ENCODE data around the gene CDRT4. TPM values are rescaled to one million over a fixed set of nuclear protein-coding genes. Genes with fewer than 3 reads are reported as not detected.
"Not testable (repeated sequence)": the region's sequence is repeated elsewhere in the genome, so short reads cannot be mapped to it uniquely, and the experiment has no call there.

CDRT4 gene
- total RNA-seq, 1 experiment from 2014 or later = 13.6 TPM

DNA sequence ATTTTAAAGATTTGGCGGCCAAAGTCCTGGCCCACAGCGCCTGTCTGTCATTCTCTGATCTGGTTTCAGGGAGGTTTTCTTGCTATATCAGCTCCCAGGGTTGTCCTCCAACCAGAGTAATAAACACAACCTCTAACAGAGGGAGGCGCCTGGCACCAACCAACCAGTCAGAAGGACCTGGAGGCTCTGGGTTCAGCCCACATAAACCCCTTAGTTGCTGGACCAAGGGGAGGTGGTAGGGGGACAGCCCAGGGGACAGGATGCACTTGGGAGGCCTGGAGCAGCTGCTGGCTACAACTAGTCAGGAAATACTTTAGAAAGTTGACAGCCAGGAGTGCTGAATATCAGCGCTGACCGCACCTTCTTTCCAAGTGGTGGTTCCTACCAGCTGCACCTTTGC is 41.7 kb upstream of the CDRT4 start:
- Histone ChIP-seq H3K27ac (ENCODE audit: low read length) (no peak overlapping the region), H4K20me1 (ENCODE audit: insufficient read depth, low read depth, low read length) (no peaks in the 10 kb centered on the region), H3K27me3 (ENCODE audit: low read length) (no peaks in the 10 kb centered on the region), H3K4me1 (ENCODE audit: low read length) (peaks cover 9% of the 10 kb centered on the region), H3K36me3 (ENCODE audit: insufficient read depth, low read length) (no peaks in the 10 kb centered on the region), H3K4me3 (ENCODE audit: low read length) (no peak overlapping the region), H2AFZ (ENCODE audit: low read length) (no peak overlapping the region), H3K79me2 (ENCODE audit: low read length) (no peaks in the 10 kb centered on the region), H3K9ac (ENCODE audit: low read length) (no peak overlapping the region), H3K9me2 (replicated peaks; ENCODE audit: insufficient read depth, low read length) (no peaks in the 10 kb centered on the region), H3K4me2 (ENCODE audit: low read depth, low read length, poor library complexity, severe bottlenecking) (no peak overlapping the region), H3K9me3 (ENCODE audit: low read length) (no peaks in the 10 kb centered on the region)
- DNase-seq = no peak

DNA sequence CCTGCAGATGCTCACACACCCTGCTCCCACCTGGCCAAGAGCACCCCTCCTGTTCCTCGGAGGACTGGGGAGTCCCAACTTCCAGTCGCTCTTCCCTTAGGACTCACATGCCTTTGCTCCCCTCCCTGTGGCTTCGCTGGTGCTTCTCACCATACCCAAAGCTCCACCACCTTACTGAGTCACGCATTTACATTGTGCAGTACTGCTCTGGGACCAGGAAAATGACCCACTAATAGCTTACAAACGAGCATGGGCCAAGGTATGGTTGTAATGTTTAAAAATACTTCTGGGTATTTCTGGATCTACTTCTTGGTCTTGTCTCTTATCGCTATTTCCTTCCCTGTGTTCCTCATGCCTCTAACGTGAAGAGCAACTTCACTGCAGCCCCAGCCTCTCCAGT is 41.0 kb upstream of the CDRT4 start:
- Histone ChIP-seq H3K9me3 (ENCODE audit: low read length) (no peaks in the 10 kb centered on the region), H3K36me3 (ENCODE audit: insufficient read depth, low read length) (no peaks in the 10 kb centered on the region), H3K27me3 (ENCODE audit: low read length) (no peaks in the 10 kb centered on the region), H3K9ac (ENCODE audit: low read length) (no peak overlapping the region), H2AFZ (ENCODE audit: low read length) (no peak overlapping the region), H3K9me2 (replicated peaks; ENCODE audit: insufficient read depth, low read length) (no peaks in the 10 kb centered on the region), H3K79me2 (ENCODE audit: low read length) (no peaks in the 10 kb centered on the region), H3K4me2 (ENCODE audit: low read depth, low read length, poor library complexity, severe bottlenecking) (no peak overlapping the region), H3K4me1 (ENCODE audit: low read length) (peaks cover 11% of the 10 kb centered on the region), H4K20me1 (ENCODE audit: insufficient read depth, low read depth, low read length) (no peaks in the 10 kb centered on the region), H3K27ac (ENCODE audit: low read length) (no peak overlapping the region), H3K4me3 (ENCODE audit: low read length) (no peak overlapping the region)
- no peak for DNase-seq

DNA sequence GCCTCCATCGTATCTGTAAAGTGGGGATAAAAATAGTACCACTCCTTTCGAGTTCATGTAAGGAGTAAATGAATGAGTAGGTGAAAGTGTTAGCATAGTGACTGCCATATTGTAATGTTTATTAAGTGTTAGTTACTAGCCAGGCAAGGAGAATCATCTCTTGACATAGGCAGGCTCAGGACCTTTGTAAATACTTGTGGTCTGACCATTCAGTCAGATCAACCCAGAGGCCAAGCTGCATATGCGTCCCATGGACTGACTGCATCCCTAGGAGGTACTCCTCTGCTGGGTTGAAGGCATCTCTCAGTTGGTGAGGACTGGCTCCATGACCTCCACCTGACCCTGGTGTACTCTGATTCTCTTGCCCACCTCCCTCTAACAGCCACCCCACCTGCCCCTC is 40.5 kb upstream of the CDRT4 start:
- Histone ChIP-seq H3K36me3 (ENCODE audit: insufficient read depth, low read length) (no peaks in the 10 kb centered on the region), H3K4me3 (ENCODE audit: low read length) (no peak overlapping the region), H2AFZ (ENCODE audit: low read length) (no peak overlapping the region), H3K27me3 (ENCODE audit: low read length) (no peaks in the 10 kb centered on the region), H3K27ac (ENCODE audit: low read length) (no peak overlapping the region), H3K9me3 (ENCODE audit: low read length) (no peaks in the 10 kb centered on the region), H3K79me2 (ENCODE audit: low read length) (no peaks in the 10 kb centered on the region), H4K20me1 (ENCODE audit: insufficient read depth, low read depth, low read length) (no peaks in the 10 kb centered on the region), H3K4me1 (ENCODE audit: low read length) (peaks cover 17% of the 10 kb centered on the region), H3K9me2 (replicated peaks; ENCODE audit: insufficient read depth, low read length) (no peaks in the 10 kb centered on the region), H3K4me2 (ENCODE audit: low read depth, low read length, poor library complexity, severe bottlenecking) (no peak overlapping the region), H3K9ac (ENCODE audit: low read length) (no peak overlapping the region)
- no peak for DNase-seq

DNA sequence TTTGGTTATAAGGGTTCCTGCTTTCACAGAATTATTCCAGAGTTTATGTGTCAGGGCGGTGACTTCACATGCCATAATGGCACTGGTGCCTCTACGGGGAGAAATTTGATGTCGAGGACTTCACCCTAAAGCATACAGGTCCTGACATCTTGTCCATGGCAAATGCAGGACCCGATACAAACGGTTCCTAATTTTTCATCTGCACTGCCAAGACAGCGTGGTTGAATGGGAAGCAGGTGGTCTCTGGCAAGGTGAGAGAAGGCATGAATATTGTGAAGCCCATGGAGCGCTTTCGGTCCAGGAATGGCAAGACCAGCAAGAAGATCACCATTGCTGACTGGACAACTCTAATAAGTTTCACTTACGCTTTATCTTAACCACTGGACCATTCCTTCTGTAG is 39.6 kb upstream of the CDRT4 start:
- no peaks in the 10 kb centered on the region for H3K9me2 ChIP-seq (replicated peaks; ENCODE audit: insufficient read depth, low read length)
- DNase-seq = no peak
- no peaks in the 10 kb centered on the region for H3K79me2 ChIP-seq (ENCODE audit: low read length)
- no peaks in the 10 kb centered on the region for H3K27me3 ChIP-seq (ENCODE audit: low read length)
- no peak overlapping the region for H3K9ac ChIP-seq (ENCODE audit: low read length)
- H3K9me3 ChIP-seq (ENCODE audit: low read length) = no peaks in the 10 kb centered on the region
- H3K4me2 ChIP-seq (ENCODE audit: low read depth, low read length, poor library complexity, severe bottlenecking) = no peak overlapping the region
- H3K4me3 ChIP-seq (ENCODE audit: low read length) = no peak overlapping the region
- peaks cover 17% of the 10 kb centered on the region for H3K4me1 ChIP-seq (ENCODE audit: low read length)
- no peak overlapping the region for H2AFZ ChIP-seq (ENCODE audit: low read length)
- H3K27ac ChIP-seq (ENCODE audit: low read length) = no peak overlapping the region
- no peaks in the 10 kb centered on the region for H4K20me1 ChIP-seq (ENCODE audit: insufficient read depth, low read depth, low read length)
- H3K36me3 ChIP-seq (ENCODE audit: insufficient read depth, low read length) = no peaks in the 10 kb centered on the region

DNA sequence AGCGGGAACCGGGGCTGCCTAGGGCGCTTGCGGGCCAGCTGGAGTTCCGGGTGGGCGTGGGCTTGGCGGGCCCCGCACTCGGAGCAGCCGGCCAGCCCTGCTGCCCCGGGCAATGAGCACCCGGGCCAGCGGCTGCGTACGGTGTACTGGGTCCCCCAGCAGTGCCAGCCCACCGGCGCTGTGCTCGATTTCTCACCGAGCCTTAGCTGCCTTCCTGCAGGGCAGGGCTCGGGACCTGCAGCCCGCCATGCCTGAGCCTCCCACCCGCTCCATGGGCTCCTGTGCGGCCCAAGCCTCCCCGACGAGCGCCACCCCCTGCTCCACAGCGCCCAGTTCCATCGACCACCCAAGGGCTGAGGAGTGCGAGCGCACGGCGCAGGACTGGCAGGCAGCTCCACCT is 38.3 kb upstream of the CDRT4 start:
- not testable (repeated sequence) for H3K27me3 ChIP-seq (ENCODE audit: low read length); H3K9me3 ChIP-seq (ENCODE audit: low read length); H3K27ac ChIP-seq (ENCODE audit: low read length); H3K9ac ChIP-seq (ENCODE audit: low read length); H2AFZ ChIP-seq (ENCODE audit: low read length); H4K20me1 ChIP-seq (ENCODE audit: insufficient read depth, low read depth, low read length); H3K4me1 ChIP-seq (ENCODE audit: low read length); H3K4me3 ChIP-seq (ENCODE audit: low read length); H3K79me2 ChIP-seq (ENCODE audit: low read length); H3K9me2 ChIP-seq (replicated peaks; ENCODE audit: insufficient read depth, low read length); H3K36me3 ChIP-seq (ENCODE audit: insufficient read depth, low read length); DNase-seq; H3K4me2 ChIP-seq (ENCODE audit: low read depth, low read length, poor library complexity, severe bottlenecking)

DNA sequence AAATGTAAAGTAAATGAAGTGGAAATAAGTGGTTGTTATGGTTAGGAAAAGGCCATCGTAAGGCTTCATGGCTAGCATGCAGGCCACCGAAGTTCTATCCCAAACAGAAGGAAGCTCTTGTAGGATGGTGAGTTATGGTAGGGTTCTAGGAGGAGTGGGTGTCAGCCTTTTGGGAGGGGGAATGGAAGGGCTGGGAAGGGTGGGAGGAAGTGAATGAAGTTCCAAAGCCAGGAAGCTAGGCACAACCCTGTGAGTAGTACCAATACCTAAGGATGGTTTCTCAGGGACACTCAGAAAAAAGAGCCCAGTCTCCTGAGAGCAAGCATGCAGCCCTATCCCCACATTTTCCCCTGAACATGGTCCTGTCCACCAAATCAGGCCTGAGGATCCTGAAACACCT is 36.3 kb upstream of the CDRT4 start:
- Histone ChIP-seq H3K27me3 (ENCODE audit: low read length) (no peaks in the 10 kb centered on the region), H3K4me3 (ENCODE audit: low read length) (no peak overlapping the region), H3K4me2 (ENCODE audit: low read depth, low read length, poor library complexity, severe bottlenecking) (peak overlapping the region; percentile 68), H2AFZ (ENCODE audit: low read length) (no peak overlapping the region), H3K36me3 (ENCODE audit: insufficient read depth, low read length) (no peaks in the 10 kb centered on the region), H3K79me2 (ENCODE audit: low read length) (no peaks in the 10 kb centered on the region), H3K4me1 (ENCODE audit: low read length) (peaks cover 9% of the 10 kb centered on the region), H3K27ac (ENCODE audit: low read length) (no peak overlapping the region), H3K9me3 (ENCODE audit: low read length) (no peaks in the 10 kb centered on the region), H3K9ac (ENCODE audit: low read length) (no peak overlapping the region), H3K9me2 (replicated peaks; ENCODE audit: insufficient read depth, low read length) (no peaks in the 10 kb centered on the region), H4K20me1 (ENCODE audit: insufficient read depth, low read depth, low read length) (no peaks in the 10 kb centered on the region)
- DNase-seq = no peak

DNA sequence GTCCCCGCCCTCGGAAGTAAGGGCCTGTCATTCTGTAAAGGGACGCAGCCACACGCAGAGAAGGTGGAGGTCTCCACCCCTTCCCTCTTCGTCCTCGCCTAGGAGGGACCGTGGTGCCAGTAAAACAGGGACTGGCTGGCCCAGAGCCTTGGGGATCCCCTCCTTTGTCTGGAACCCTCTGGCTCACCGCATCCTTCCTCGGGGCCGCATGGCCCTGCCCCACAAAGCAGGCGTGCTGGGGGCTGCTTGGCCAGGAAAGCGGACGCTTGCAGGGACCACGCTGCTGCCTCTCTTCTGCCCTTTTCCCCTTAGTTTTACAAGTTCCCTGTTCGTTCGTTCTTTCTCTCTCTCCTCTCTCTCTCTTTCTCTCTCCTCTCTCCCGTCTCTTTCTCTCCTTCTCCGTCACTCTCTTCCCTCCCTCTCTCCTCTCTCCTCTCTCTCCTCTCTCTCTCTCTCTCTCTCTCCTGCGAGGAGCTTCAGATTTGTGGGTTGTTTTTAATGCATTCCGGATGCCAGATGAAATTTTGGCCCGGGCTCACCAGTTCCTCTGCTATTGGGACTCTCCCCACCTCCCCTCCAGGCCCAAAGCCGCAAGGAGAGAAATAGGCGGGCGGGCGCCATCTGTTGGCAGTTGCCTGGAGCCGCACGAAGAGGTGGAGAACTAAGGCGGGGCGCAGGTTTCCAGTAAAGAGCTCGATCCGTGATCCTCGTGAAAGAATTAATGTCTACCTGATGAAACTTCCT is 35.1 kb upstream of the CDRT4 start:
- Histone ChIP-seq H3K4me1 (ENCODE audit: low read length) (peaks cover 9% of the 10 kb centered on the region), H3K36me3 (ENCODE audit: insufficient read depth, low read length) (no peaks in the 10 kb centered on the region), H3K9ac (ENCODE audit: low read length) (peak overlapping the region; percentile 52), H3K27me3 (ENCODE audit: low read length) (no peaks in the 10 kb centered on the region), H3K4me3 (ENCODE audit: low read length) (peak overlapping the region; percentile 34; the same call in 1 of the 2 replicates), H3K9me2 (replicated peaks; ENCODE audit: insufficient read depth, low read length) (no peaks in the 10 kb centered on the region), H3K79me2 (ENCODE audit: low read length) (no peaks in the 10 kb centered on the region), H4K20me1 (ENCODE audit: insufficient read depth, low read depth, low read length) (no peaks in the 10 kb centered on the region), H3K4me2 (ENCODE audit: low read depth, low read length, poor library complexity, severe bottlenecking) (peak overlapping the region; percentile 68), H2AFZ (ENCODE audit: low read length) (peak overlapping the region; percentile 30; the same call in 1 of the 2 replicates), H3K27ac (ENCODE audit: low read length) (no peak overlapping the region), H3K9me3 (ENCODE audit: low read length) (no peaks in the 10 kb centered on the region)
- DNase-seq = peak; percentile 88

DNA sequence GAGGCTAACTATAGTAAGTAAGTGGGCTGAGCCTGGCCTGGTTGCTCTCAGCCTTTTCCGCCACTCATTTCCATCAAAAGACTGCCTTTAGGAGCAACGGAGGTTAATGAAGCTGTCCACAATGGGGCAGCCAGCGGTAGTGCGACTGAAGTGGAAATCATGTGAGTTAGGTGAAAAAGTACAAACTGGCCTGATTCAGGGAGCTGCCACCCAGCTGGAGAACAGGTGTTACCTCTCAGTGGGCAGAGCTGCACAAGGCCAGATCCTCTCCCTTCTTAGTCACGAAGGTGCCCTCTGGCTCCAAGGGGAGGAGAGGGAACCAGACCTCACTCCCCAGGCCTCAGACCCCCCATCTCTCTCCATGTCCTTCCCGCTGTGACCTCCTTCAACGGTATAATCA is 34.4 kb upstream of the CDRT4 start:
- Histone ChIP-seq H3K4me1 (ENCODE audit: low read length) (peaks cover 9% of the 10 kb centered on the region), H3K27me3 (ENCODE audit: low read length) (no peaks in the 10 kb centered on the region), H3K9me3 (ENCODE audit: low read length) (no peaks in the 10 kb centered on the region), H3K4me3 (ENCODE audit: low read length) (no peak overlapping the region), H3K9ac (ENCODE audit: low read length) (no peak overlapping the region), H3K9me2 (replicated peaks; ENCODE audit: insufficient read depth, low read length) (no peaks in the 10 kb centered on the region), H3K4me2 (ENCODE audit: low read depth, low read length, poor library complexity, severe bottlenecking) (no peak overlapping the region), H4K20me1 (ENCODE audit: insufficient read depth, low read depth, low read length) (no peaks in the 10 kb centered on the region), H3K36me3 (ENCODE audit: insufficient read depth, low read length) (no peaks in the 10 kb centered on the region), H2AFZ (ENCODE audit: low read length) (no peak overlapping the region), H3K79me2 (ENCODE audit: low read length) (no peaks in the 10 kb centered on the region), H3K27ac (ENCODE audit: low read length) (no peak overlapping the region)
- DNase-seq = no peak

Measured in Karpas-422 (cell line).